ENCODE data around the gene SRSF4. TPM values are rescaled to one million over a fixed set of nuclear protein-coding genes. Genes with fewer than 3 reads are reported as not detected.

Gene SRSF4
- total and polyA plus RNA-seq, 9 of the 15 experiments (the other 6 are each of a cell fraction or from before 2014, with no cell fraction given), result 15.9 to 132 (median 82.0) TPM

- no peaks in the 10 kb centered on the region for H3K9me1 ChIP-seq (ENCODE audit: control insufficient read depth, insufficient read depth, low read length)
- H3K79me2 ChIP-seq (ENCODE audit: control insufficient read depth, insufficient read depth, low read length), result peaks cover 34% of the 10 kb centered on the region
- ChIA-PET CTCF (ENCODE audit: low intra/inter-chr PET ratio) (no interaction called here), POLR2A (interaction anchor here (0.5 to 3.0 kb wide), 13 partner anchors 9 to 1630 kb away, joined by 3 to 18 read pairs (median 3); partner anchors contain the start of gene EPB41)
- H4K20me1 ChIP-seq (replicated peaks; ENCODE audit: control insufficient read depth, insufficient read depth, low read length), result no peaks in the 10 kb centered on the region
- DNase-seq (ENCODE audit: extremely low read depth in 1 of 4, low spot score in 3 of 4) (peak; percentile 98 to 99 (median 99)), FAIRE-seq (peak; percentile 92), ATAC-seq (peak; percentile 97)
- H3K4me1 ChIP-seq (replicated peaks in 1 of 2; ENCODE audit: control insufficient read depth in 2 of 2, insufficient read depth in 2 of 2, low read length in 2 of 2), result peaks cover 7 to 12% of the 10 kb centered on the region in 2 experiments; a peak in 3 of 5 replicates
- under 1% methylated on average over 52 of the region's 52 CpGs for WGBS (ENCODE audit: insufficient coverage, low coverage, missing lambda C conversion rate)
- in situ Hi-C loops (cut with MboI), result loop anchor here (10.0 kb wide), 2 partner anchors 474 to 874 kb away; no protein-coding TSS in a partner anchor
- no TSS peak for BruUV-seq (replicated peaks)
- intact Hi-C loops (cut with micrococcal nuclease), result loop anchor here (10.0 kb wide), 2 partner anchors 884 to 1544 kb away; no protein-coding TSS in a partner anchor
- peak within 1 kb of the TSS; percentile 75 for H3K27ac ChIP-seq (ENCODE audit: extremely low read depth, low read depth, low read length)
- H3K27me3 ChIP-seq (ENCODE audit: control insufficient read depth in 2 of 2, insufficient read depth in 2 of 2, low read length in 2 of 2), result no peaks in the 10 kb centered on the region
- peak within 1 kb of the TSS; percentile 78 for H3K4me3 ChIP-seq
- H2AFZ ChIP-seq (ENCODE audit: low read depth, low read length), result peak within 1 kb of the TSS; percentile 98
- H3K36me3 ChIP-seq (ENCODE audit: control insufficient read depth, insufficient read depth, low read length), result peaks cover 14% of the 10 kb centered on the region; the same call in 1 of the 3 replicates
- H3K4me2 ChIP-seq (ENCODE audit: insufficient read depth, low read length), result peak within 1 kb of the TSS; percentile 81
- H3K9me3 ChIP-seq (replicated peaks; ENCODE audit: control insufficient read depth, insufficient read depth, low read depth, low read length), result no peaks in the 10 kb centered on the region
- peak within 1 kb of the TSS; percentile 83 to 94 for H3K9ac ChIP-seq (ENCODE audit: insufficient read depth in 1 of 2, low read depth in 2 of 2, low read length in 2 of 2)
- TF ChIP-seq MTF1 (CRISPR knock-in tag; IDR thresholded peaks at IDR 0.05; ENCODE audit: borderline replicate concordance) (0 out of 2 replicates have a peak, but pooled peaks have one; percentile 14), CTBP1 (IDR thresholded peaks at IDR 0.05; ENCODE audit: borderline replicate concordance) (peak; percentile 66; the same call in 1 of the 2 replicates), MYNN (IDR thresholded peaks at IDR 0.05) (peak; percentile 88; the same call in 1 of the 2 replicates), MYNN (CRISPR knock-in tag; IDR thresholded peaks at IDR 0.05) (no peak), FOXM1 (IDR thresholded peaks at IDR 0.05; ENCODE audit: low read depth) (no peak; the same call in 1 of the 2 replicates), FOXM1 (CRISPR knock-in tag; IDR thresholded peaks at IDR 0.05; ENCODE audit: low read depth) (no peak), ZBTB7A (IDR thresholded peaks at IDR 0.05; ENCODE audit: borderline replicate concordance, control insufficient read depth, low read depth, low read length) (peak; percentile 98), TFAP4 (CRISPR knock-in tag; IDR thresholded peaks at IDR 0.05; ENCODE audit: borderline replicate concordance) (peak; percentile 93), ZBTB11 (CRISPR knock-in tag; IDR thresholded peaks at IDR 0.05) (peak in 1 of 3 experiments; percentile 58; a peak in 1 of 6 replicates), RCOR1 (IDR thresholded peaks at IDR 0.05; ENCODE audit: borderline replicate concordance in 1 of 2, low read depth in 2 of 2, low read length in 2 of 2) (peak; percentile 10 to 47; a peak in 2 of 4 replicates), SMARCE1 (IDR thresholded peaks at IDR 0.05) (0 out of 2 replicates have a peak, but pooled peaks have one; percentile 17), PKNOX1 (IDR thresholded peaks at IDR 0.05) (peak; percentile 47), PCBP2 (IDR thresholded peaks at IDR 0.05; ENCODE audit: low read depth, low read length, poor library complexity, severe bottlenecking) (no peak), LEF1 (IDR thresholded peaks at IDR 0.05) (no peak; the same call in 1 of the 2 replicates), EGR1 (conservative IDR thresholded peaks at IDR 0.05) (peak; percentile 38; the same call in 1 of the 2 replicates)
Observed at GRCh38 chr1:29230553-29231378, 49.1 kb upstream of the SRSF4 start, which contains the start of gene MECR. TSS of gene MECR (minus strand) at chr1:29230934. CDS start at chr1:29230906, 28 bp downstream.

Data from K562 (cell line).